Measurements from ENCODE around the gene CRABP2. TPM values are rescaled to one million over a fixed set of nuclear protein-coding genes. Genes with fewer than 3 reads are reported as not detected.
A peak's percentile ranks its signal among the peaks of the same experiment; 100 is the strongest.

CRABP2 gene
- total and polyA plus RNA-seq, 2 of the 13 experiments (the other 11 are each of a cell fraction or from before 2014, with no cell fraction given), result 0.40 to 0.60 TPM

DNA sequence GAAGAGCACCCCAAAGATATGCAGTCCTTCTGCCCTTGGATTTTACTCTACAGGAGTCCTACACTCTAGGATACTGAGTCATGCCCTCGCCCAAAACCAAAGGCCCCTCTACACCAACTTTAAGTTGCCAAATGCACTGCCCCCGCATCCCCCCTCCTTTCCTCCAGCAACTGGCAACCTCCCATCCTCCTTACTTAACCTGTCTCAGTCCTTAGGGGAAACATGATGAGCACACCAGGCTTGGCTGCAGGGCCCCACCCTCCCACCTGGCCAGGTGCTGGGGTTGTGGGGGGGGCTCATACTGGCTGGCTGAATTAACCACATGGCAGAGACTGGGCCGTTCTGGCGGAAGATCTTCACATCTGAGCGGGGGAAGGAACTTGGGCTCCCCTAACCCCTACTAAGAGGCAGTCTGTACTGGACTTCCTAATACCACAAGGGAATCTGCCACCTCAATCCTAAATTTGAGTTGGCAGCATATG, 44.8 kb upstream of the CRABP2 start (continued):
- 0 out of 2 replicates have a peak, but pooled peaks have one; percentile 0 for TF ChIP-seq BORCS8-MEF2B (CRISPR knock-in tag; IDR thresholded peaks at IDR 0.05)
- peak; percentile 18; the same call in 1 of the 2 replicates for TF ChIP-seq ZNF501 (CRISPR knock-in tag; IDR thresholded peaks at IDR 0.05)
- peak in 1 of 2 experiments; percentile 15; a peak in 1 of 4 replicates for TF ChIP-seq POLR2A (IDR thresholded peaks at IDR 0.05; ENCODE audit: insufficient read depth in 1 of 2, low read depth in 2 of 2, low read length in 2 of 2)
- TF ChIP-seq NR2F6 (IDR thresholded peaks at IDR 0.05), result no peak
- no peak for TF ChIP-seq NR2F6 (CRISPR knock-in tag; IDR thresholded peaks at IDR 0.05)
- TF ChIP-seq, protein P1, sequence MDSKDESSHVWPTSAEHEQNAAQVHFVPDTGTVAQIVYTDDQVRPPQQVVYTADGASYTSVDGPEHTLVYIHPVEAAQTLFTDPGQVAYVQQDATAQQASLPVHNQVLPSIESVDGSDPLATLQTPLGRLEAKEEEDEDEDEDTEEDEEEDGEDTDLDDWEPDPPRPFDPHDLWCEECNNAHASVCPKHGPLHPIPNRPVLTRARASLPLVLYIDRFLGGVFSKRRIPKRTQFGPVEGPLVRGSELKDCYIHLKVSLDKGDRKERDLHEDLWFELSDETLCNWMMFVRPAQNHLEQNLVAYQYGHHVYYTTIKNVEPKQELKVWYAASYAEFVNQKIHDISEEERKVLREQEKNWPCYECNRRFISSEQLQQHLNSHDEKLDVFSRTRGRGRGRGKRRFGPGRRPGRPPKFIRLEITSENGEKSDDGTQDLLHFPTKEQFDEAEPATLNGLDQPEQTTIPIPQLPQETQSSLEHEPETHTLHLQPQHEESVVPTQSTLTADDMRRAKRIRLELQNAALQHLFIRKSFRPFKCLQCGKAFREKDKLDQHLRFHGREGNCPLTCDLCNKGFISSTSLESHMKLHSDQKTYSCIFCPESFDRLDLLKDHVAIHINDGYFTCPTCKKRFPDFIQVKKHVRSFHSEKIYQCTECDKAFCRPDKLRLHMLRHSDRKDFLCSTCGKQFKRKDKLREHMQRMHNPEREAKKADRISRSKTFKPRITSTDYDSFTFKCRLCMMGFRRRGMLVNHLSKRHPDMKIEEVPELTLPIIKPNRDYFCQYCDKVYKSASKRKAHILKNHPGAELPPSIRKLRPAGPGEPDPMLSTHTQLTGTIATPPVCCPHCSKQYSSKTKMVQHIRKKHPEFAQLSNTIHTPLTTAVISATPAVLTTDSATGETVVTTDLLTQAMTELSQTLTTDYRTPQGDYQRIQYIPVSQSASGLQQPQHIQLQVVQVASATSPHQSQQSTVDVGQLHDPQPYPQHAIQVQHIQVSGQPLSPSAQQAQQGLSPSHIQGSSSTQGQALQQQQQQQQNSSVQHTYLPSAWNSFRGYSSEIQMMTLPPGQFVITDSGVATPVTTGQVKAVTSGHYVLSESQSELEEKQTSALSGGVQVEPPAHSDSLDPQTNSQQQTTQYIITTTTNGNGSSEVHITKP (CRISPR knock-in tag; IDR thresholded peaks at IDR 0.05; ENCODE audit: low read depth), result peak; percentile 24; the same call in 1 of the 2 replicates
- TF ChIP-seq ZNF619 (CRISPR knock-in tag; IDR thresholded peaks at IDR 0.05), result 0 out of 2 replicates have a peak, but pooled peaks have one; percentile 12

DNA sequence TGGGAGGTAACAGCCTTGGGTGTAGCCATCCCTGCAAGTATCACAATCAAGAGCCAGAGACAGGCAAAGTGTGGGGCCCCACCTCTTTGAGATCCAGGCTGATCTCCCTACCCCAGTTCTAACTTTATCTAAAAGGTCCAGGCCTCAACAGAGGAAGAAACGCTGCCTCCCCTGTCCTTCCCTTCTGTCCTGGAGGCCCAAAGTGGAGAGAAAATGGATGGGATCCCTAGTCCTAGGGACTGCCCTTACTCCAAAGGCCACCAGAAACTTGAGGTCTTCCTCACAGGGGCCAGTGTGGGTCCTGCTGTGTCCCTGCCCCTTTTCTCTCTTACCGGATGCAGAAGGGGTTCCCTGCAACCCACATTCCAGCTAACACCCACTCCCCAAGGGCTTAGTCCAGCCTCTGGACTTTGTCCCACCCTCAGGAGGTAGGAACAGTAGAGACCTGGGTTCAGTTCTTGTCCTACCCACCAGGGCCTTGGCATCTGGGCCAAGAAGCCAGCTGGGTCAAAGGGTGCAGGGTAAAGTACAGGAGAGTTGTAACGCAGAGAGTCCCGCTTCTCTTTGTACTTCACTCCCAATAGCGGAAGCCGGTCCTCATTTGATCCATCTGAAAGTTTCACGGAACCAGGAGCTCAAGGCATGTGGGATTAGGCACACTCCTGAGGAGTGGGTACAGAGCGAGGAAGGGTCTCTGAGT, 44.2 kb upstream of the CRABP2 start:
- H3K79me2 ChIP-seq (ENCODE audit: insufficient read depth, low read length), result peaks cover 75% of the 10 kb centered on the region
- peak overlapping the region; percentile 95 for H3K9ac ChIP-seq (ENCODE audit: insufficient read depth, low read depth, low read length)
- CTCF ChIA-PET (ENCODE audit: low intra/inter-chr PET ratio, low total read pairs), result no interaction called here
- FAIRE-seq (peak; percentile 77), ATAC-seq (peak; percentile 4), DNase-seq (ENCODE audit: low spot score) (peak; percentile 41)
- H4K20me1 ChIP-seq (ENCODE audit: insufficient read depth, low read length), result peaks cover 13% of the 10 kb centered on the region
- H3K9me3 ChIP-seq (ENCODE audit: low read length), result no peaks in the 10 kb centered on the region
- no peak overlapping the region for H2AFZ ChIP-seq (ENCODE audit: low read length)
- H3K4me3 ChIP-seq (replicated peaks in 1 of 3; ENCODE audit: insufficient read depth in 1 of 3, low read depth in 2 of 3, low read length in 3 of 3), result peak overlapping the region; percentile 87 to 90 (median 88)
- intact Hi-C loops (cut with micrococcal nuclease; ENCODE audit: unreplicated experiment), result loop anchor here (2.0 kb wide), 1 partner anchor 21 kb away; the partner anchor contains the start of genes ISG20L2 and METTL25B
- H3K36me3 ChIP-seq (replicated peaks in 1 of 2; ENCODE audit: control insufficient read depth in 1 of 2, insufficient read depth in 2 of 2, low read length in 2 of 2), result peaks cover 3 to 12% of the 10 kb centered on the region in 2 experiments; a peak in 3 of 5 replicates
- POLR2A ChIA-PET, result interaction anchor here (0.5 to 4.5 kb wide), 4 partner anchors 8 to 224 kb away, joined by 3 to 67 read pairs (median 36); partner anchors contain the start of genes ISG20L2, METTL25B, MRPL24 and PRCC
- peak overlapping the region; percentile 98 for H3K4me2 ChIP-seq (ENCODE audit: low read depth, low read length)
- 3% methylated on average over 5 of the region's 8 CpGs for WGBS (ENCODE audit: low lambda C conversion rate)
- H3K27ac ChIP-seq (ENCODE audit: extremely low read length, insufficient read depth, low read length), result peak overlapping the region; percentile 100
- H3K4me1 ChIP-seq (ENCODE audit: insufficient read depth, low read length), result peaks cover 53% of the 10 kb centered on the region
- H3K27me3 ChIP-seq (ENCODE audit: control insufficient read depth in 1 of 2, insufficient read depth in 2 of 2, low read length in 2 of 2), result no peaks in the 10 kb centered on the region; a peak in 1 of 5 replicates
- in situ Hi-C loops (cut with HindIII; ENCODE audit: extremely low pct_ligation_motif_present, low pct_unique_long_range_greater_than_20kb), result no loop called here
- BruUV-seq (replicated peaks), result no TSS peak
- TF ChIP-seq HCFC1 (IDR thresholded peaks at IDR 0.05; ENCODE audit: low read depth, low read length) (no peak), MAFF (IDR thresholded peaks at IDR 0.05; ENCODE audit: low read depth, low read length) (no peak), ZNF556 (CRISPR knock-in tag; IDR thresholded peaks at IDR 0.05; ENCODE audit: borderline replicate concordance) (no peak), ELF4 (CRISPR knock-in tag; IDR thresholded peaks at IDR 0.05; ENCODE audit: borderline replicate concordance) (no peak), ZFP62 (CRISPR knock-in tag; IDR thresholded peaks at IDR 0.05) (no peak), CCDC6 (CRISPR knock-in tag; IDR thresholded peaks at IDR 0.05) (no peak), NAIF1 (CRISPR knock-in tag; IDR thresholded peaks at IDR 0.05; ENCODE audit: borderline replicate concordance) (no peak), ZZZ3 (CRISPR knock-in tag; IDR thresholded peaks at IDR 0.05; ENCODE audit: borderline replicate concordance) (no peak), ATAD3A (CRISPR knock-in tag; IDR thresholded peaks at IDR 0.05) (no peak), RNF2 (conservative IDR thresholded peaks at IDR 0.05; ENCODE audit: low read depth) (no peak)
- TF ChIP-seq, protein P2, sequence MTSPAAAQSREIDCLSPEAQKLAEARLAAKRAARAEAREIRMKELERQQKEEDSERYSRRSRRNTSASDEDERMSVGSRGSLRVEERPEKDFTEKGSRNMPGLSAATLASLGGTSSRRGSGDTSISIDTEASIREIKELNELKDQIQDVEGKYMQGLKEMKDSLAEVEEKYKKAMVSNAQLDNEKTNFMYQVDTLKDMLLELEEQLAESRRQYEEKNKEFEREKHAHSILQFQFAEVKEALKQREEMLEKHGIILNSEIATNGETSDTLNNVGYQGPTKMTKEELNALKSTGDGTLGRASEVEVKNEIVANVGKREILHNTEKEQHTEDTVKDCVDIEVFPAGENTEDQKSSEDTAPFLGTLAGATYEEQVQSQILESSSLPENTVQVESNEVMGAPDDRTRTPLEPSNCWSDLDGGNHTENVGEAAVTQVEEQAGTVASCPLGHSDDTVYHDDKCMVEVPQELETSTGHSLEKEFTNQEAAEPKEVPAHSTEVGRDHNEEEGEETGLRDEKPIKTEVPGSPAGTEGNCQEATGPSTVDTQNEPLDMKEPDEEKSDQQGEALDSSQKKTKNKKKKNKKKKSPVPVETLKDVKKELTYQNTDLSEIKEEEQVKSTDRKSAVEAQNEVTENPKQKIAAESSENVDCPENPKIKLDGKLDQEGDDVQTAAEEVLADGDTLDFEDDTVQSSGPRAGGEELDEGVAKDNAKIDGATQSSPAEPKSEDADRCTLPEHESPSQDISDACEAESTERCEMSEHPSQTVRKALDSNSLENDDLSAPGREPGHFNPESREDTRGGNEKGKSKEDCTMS (CRISPR knock-in tag; conservative IDR thresholded peaks at IDR 0.05), result no peak
